Embryonic facial prominence (tissue), 1 donor: ENCODE data around the gene DNAJC2.
"Not testable (repeated sequence)": the region's sequence is repeated elsewhere in the genome, so short reads cannot be mapped to it uniquely, and the experiment has no call there.

Experiments
- DNase-seq: peaks from one replicate; pipeline ENCODE4 v3.0.0-alpha.2; 2016; ENCODE audit errors: extremely low spot score

Gene DNAJC2

DNA sequence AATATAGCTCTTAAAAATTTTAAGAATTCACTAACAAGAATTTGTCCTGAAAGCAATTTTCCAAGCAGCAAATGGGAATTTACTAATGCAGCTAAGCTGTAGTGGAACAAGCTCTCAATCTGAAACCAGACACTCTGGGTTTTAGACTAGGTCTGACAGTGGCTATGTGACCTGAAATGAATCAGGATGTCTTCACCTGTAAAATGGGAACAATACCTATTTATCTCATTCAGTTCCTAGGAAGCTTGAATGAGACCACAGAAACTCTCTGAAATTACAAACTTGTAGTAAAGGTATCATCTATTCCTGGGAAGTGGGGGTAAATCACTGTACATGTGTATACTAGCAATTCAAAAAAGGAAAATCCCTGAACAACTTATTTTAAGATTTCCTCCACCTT is 1.2 kb downstream of the DNAJC2 start:
- DNase-seq, result no peak

GRCh38 chr7:103341466-103341865 is 3.1 kb downstream of the DNAJC2 start:
- no peak for DNase-seq

GRCh38 chr7:103338864-103339263 is 5.7 kb downstream of the DNAJC2 start:
- no peak for DNase-seq

DNA sequence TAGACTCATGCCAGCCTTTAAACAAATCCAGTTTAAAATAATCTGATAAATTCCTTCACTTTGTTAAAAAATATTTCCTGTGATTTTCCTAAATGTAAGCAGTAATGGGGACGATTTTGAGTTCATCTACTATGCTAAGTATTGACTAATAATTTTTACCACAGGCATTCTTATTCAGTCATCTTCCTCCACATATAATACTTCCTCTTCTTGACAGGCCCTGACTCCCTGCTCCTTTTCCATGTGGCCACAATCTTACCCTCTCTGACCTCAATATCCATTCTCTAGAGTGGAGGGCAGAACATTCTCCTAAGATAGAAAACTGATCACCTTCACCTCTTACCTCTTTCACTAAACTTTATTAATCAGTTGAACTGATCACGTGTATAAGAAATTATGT is 7.8 kb downstream of the DNAJC2 start:
- no peak for DNase-seq

DNA sequence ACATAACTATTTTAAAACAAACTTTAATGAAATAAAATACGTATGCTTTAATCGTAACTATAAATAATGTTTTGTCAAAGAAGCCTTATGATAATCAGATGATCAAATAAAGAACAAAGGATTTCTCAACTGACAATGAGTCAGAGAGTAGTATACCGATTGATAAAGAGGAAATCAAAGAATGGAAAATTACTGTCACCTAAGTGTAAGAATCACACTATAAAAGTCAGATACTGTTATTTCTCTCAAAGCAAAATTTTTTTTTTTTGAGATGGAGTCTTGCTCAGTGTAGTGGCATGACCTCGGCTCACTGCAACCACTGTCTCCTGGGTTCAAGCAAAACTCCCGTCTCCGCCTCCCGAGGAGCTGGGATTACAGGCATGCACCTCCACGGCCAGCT is 18.8 kb downstream of the DNAJC2 start:
- DNase-seq, result no peak

GRCh38 chr7:103317009-103317408 is 27.6 kb downstream of the DNAJC2 start:
- no peak for DNase-seq

DNA sequence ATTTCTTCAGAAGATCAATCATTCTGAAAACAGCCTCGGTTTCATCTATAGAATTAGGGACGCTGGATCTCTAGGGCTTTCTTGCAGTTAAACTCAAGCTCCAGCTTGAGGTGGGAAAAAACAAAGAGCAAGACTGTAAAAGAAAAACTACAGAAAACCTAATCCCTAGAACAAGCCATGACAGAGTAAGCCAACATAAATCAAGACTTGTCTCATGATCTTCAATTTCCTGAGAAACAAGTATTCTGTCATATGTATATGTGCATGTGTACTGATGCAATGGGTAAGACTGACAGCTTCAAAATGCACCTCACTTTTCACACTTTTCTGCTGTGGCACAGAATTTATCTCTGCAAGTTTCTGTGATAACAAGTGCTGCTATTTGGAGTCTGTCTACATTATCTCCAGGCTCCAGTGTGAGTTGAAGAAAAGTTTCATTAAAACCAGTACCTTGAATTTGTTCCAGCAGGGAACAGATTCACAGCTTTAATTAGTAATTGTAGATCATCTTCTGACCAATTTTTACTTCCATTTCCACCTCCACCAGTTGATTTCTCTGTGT is 28.1 kb downstream of the DNAJC2 start:
- DNase-seq, result no peak

DNA sequence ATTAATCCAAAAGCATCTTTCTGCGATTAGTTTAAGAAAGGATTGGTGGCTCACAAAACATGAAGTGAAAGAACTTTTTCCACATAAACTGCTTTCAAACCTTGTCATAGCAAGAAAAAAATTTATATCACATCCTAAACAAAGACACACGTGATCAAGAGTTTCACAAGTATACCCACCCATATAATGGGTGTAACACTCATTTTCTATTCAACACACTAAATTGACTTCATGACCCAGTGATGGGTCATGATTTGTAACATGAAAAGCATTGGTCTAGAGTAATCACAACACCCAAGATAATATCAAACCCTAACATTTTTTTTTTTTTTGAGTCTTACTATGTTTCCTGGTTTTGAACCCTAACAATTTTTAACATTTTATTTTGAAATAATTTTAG is 29.7 kb downstream of the DNAJC2 start:
- DNase-seq, result no peak

- no peak for DNase-seq
Observed at GRCh38 chr7:103307503-103308231, 36.9 kb downstream of the DNAJC2 start.

DNA sequence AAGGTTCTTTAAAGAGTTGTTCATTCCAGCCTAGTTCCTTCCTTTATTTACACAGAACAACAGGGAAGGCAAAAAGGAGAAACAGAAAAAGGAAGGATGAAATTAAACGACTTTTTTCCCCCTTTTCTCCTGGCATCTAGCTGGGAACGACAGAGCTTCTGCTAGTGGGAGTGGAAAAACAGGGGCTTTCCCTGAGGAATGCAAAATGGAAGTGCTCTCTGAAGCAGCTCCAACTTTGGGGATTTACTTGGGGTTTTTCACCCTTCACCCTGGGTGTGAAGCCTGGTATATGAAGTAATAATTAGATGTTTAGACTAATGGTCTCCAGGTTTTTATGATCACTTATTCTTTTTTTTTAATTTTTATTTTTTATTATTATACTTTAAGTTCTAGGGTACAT is 43.1 kb downstream of the DNAJC2 start:
- DNase-seq, result no peak

GRCh38 chr7:103299660-103300059 is 44.9 kb downstream of the DNAJC2 start:
- no peak for DNase-seq

DNA sequence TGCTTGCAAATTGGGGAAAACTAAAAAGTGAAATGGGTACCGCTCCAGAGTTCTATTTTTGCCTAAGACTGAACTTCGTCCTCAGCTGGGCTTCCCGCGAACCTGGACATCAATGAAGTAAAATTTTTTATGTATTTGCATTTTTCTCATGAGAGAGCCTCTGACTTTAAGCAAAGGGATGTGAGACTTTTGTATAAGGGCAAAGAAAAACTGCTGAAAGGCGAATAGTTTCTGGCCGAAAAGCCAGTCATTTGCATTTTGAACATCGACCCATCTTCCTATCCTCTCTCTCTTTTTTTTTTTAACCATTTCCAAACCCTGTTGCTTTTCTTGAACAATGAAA is 46.8 kb downstream of the DNAJC2 start:
- no peak for DNase-seq

DNA sequence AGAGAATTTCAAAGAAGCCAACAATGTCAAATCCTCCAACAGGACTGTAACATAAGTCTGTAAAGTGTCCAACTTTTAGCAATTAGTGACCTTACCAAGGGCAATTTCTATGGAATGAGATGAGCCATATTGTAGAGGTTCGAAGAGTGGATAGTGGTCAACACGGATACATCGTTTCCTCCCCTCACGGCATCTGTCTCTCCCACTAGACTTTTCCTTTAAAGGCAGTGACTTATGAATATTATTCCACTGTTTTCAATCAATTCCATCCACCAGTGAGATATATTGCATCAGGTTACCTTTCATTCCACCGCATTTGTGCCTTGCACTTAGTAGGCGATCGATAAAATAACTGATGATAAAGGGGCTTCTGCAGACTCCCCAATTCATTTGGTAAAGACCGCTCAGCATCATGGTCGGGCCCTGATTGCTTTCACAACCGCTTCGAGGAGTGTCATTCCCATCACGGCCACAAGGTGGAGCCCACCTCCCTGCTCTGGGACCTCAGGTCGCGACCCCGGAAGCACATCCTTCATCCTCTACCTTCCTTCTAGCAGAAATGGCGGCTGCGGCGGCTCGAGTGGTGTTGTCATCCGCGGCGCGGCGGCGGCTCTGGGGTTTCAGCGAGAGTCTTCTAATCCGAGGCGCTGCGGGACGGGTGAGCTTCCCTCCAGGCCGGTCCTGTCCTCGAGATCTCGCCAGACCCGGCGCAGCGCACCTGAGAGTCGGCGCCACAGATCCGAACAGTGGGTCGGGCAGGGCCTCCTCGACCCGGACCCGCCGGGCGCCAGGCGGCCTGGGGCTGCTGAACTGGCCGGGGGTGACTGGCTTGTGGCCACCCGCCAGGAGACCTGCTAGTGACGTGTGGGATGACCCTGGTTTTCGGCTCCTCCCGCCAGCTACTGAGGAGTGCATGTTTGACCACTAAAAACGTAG is 47.4 kb downstream of the DNAJC2 start, which contains the start of gene PMPCB:
PMPCB (plus strand) TSS at position 535 of the 936 bp plus-strand sequence; CDS start at position 560, 25 bp downstream.
- DNase-seq, result peak; percentile 89

DNA sequence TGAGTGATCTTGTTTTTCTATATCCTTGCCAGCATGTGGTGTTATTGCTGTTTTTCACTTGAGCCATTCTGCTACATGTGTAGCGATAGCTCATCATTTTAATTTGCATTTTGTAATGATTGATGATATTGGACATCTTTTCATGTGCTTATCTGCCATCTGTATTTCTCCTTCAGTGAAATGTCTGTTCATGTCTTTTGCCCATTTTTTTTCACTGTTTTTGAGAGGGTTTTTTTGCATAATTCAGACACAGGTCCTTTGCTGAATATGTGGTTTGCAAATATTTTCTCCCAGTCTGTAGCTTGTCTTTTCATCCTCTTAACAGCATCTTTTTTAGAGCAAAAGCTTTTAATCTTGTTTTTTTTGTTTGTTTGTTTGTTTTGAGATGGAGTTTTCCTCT is 51.0 kb downstream of the DNAJC2 start:
- DNase-seq, result no peak

DNA sequence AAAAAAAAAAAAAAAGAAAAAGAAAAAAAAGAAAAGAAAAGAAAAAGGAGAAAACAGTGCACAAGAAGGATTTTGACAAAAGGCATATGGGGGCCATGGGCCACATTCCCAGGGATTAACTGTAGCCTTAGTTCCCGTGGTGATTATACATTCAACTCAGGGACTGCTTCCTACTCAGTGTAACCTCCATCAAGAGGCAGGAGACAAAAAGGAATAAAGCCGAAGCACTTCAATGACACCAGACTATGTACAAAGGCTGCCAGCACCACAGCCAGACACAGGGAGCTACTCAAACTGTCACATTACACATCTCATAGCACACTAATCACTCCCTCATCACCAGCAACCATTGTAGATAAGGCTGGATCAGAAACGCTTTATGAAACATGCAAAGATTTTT is 52.4 kb downstream of the DNAJC2 start:
- no peak for DNase-seq

- not testable (repeated sequence) for DNase-seq
Observed at GRCh38 chr7:103282802-103283427, 61.7 kb downstream of the DNAJC2 start.

- not testable (repeated sequence) for DNase-seq
Observed at GRCh38 chr7:103280803-103281155, 63.8 kb downstream of the DNAJC2 start.

DNA sequence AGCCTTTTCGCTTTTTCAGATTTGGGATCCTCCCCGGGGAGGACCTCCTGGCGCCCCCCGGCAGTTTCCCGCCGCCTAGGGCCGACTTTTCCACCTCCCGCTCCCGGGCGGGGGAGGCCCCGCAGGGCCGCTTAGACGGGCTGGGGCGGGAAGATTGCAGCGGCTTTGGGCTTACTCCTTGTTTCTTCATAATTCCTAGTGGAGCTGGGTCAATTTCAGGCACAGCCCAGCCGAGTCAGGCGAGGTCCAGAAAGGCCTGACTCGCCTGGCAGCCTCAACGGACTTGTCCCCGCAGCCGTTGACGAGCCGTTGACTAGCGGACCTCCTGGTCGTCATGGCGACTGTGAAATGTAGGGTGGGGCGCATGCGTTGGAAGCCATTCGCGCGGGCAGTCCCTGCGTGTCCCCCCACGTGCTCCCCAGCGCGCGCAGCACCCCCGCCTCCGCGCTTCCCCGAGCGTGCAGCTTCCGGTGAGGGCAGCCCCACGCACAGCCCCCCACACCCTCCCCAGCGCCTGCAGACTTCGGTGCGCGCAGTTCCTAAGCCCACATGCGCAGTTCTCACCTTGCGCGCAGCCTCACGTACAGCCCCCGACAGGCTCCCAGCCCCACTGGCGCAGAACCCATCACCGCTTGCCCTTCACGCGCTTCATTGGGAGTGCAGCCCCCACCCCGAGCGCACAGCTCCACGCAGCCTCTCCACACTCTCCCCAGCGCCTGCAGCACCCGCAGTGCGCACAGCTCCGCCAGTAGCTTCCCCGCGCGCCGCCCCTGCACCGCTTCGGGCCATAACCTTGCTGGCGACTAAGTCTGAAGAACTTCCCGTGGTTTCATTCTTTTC is 64.4 kb downstream of the DNAJC2 start:
- not testable (repeated sequence) for DNase-seq

DNA sequence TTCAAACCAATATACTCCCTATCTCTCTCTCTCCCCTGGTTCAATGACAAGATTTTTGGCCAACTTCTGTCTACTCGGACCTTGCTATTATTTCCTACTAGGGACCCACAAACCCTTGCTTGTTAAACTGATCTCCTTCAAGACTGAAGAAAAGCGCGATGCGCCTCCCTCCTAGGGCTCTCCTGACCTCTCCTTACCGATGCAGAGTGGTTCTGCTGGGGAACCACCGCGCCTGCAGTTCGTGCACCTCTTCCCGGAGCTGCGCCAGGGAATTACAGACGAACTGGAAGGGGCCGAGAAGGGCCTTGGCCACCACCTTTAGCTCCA is 65.0 kb downstream of the DNAJC2 start:
- DNase-seq, result not testable (repeated sequence)

- not testable (repeated sequence) for DNase-seq
Observed at GRCh38 chr7:103278195-103278594, 66.4 kb downstream of the DNAJC2 start.

DNA sequence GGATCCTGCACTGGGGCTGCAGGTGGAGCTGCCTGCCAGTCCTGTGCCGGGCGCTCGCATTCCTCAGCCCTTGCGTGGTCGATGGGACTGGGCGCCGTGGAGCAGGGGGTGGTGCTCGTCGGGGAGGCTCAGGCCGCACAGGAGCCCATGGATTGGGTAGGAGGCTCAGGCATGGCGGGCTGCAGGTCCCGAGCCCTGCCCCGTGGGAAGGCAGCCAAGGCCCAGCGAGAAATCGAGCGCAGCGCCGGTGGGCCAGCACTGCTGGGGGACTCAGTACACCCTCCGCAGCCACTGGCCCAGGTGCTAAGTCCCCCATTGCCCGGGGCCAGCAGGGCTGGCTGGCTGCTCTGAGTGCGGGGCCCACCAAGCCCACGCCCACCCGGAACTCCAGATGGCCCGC is 69.7 kb downstream of the DNAJC2 start:
- not testable (repeated sequence) for DNase-seq
